K562 treated with DMSO at 1 percent for 48 hours (cell line): ENCODE measurements around the gene KDM4C. TPM values are rescaled to one million over a fixed set of nuclear protein-coding genes. Genes with fewer than 3 reads are reported as not detected.

ENCODE experiments used
- total RNA-seq: library from RNA; unstranded; fragments of 300-600 nt; gene quantifications from 2 replicates; pipeline ENCODE4 v1.2.3, GENCODE V29; 2022; ENCODE audit warnings: low replicate concordance; ENCODE audit errors: extremely low read depth

The KDM4C gene
- total RNA-seq: not detected in 2 replicates

DNA sequence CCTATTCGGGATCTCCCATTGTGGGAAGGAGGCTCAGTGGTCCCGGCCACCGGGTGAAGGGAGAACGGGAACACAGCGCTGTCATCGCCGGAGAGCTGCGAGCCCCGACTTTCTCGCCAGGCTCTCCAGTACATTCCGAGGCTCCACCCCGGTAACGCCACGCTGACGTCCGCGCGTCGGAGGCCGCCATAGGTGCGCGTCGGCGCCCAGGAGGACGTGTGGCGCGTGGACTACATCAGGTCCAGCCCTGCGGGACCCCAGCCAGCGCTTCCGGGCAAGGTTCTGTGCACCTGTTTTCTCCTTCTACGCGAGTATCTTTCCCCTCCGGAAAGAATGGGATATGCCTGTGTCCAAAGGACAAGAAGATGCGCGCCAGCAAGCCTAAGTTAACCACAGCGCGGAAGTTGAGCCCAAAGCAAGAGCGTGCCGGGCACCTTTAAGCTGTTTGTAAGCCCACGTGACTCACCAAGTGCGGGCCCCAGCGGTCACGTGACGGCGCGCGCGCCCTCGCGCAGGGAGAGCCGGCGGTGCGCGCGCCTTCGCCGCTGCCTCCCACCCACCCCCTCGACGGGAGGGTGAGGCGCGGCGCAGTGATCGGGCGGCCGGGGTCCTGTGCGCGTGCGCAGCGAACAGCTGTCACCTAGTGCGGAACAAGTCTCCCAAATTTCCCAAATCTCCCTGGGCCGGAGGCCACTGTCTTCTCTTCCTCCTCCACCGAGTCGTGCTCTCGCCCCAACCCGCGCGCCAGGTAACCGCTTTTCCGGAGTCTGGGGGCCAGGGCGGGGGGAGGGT, at the start of gene KDM4C:
Gene KDM4C (plus strand): TSS at position 518 of the 792 bp plus-strand sequence. CDS start 35,016 bp downstream, outside the sequence.

Other genes starting within 250 kb of the KDM4C start
- not detected in 2 replicates for gene GLDC, start 112.2 kb upstream of the KDM4C start, total RNA-seq